ENCODE measurements around the gene PPP1R17. TPM values are rescaled to one million over a fixed set of nuclear protein-coding genes. Genes with fewer than 3 reads are reported as not detected.

PPP1R17 gene
- total RNA-seq, 1 donor from 2014 or later, result not detected

GRCh38 chr7:31751726-31752125 lies 64.7 kb downstream of the PPP1R17 start:
- Histone ChIP-seq H3K36me3 (no peaks in the 10 kb centered on the region), H4K20me1 (ENCODE audit: low read depth) (no peaks in the 10 kb centered on the region), H3K79me2 (ENCODE audit: low read depth) (no peaks in the 10 kb centered on the region), H3K4me1 (no peaks in the 10 kb centered on the region), H3F3A (ENCODE audit: low read depth) (no peaks in the 10 kb centered on the region), H3K9ac (no peak overlapping the region), H2AFZ (replicated peaks) (no peak overlapping the region), H3K27ac (no peak overlapping the region), H3K27me3 (peaks cover 58% of the 10 kb centered on the region), H3K9me3 (ENCODE audit: low read depth) (no peaks in the 10 kb centered on the region), H3K4me2 (no peak overlapping the region), H3K4me3 (no peak overlapping the region)
- Mint-ChIP-seq H3K4me1 (peaks cover 2% of the 10 kb centered on the region), H3K27ac (no peak overlapping the region), H3K9me3 (peaks cover 18% of the 10 kb centered on the region), H3K36me3 (peaks cover 2% of the 10 kb centered on the region), H3K4me3 (no peak overlapping the region), H3K27me3 (ENCODE audit: insufficient read depth, low read depth) (peaks cover 9% of the 10 kb centered on the region)
- no peak for DNase-seq (ENCODE audit: low spot score)
- TF ChIP-seq EZH2phosphoT487 (IDR thresholded peaks at IDR 0.05) (no peak), CTCF (IDR thresholded peaks at IDR 0.05) (no peak), EZH2 (IDR thresholded peaks at IDR 0.05) (no peak)

Other genes starting within 250 kb of the PPP1R17 start
- not detected in 2 replicates for gene ITPRID1, start 173.1 kb upstream of the PPP1R17 start, total RNA-seq (ENCODE audit: low replicate concordance)